Astrocyte (in vitro differentiated cells and primary cell): ENCODE measurements around the gene SLC38A1.

Experiments used
- CTCF ChIP-seq: IDR thresholded peaks from 2 replicates; pipeline ENCODE4 v1.5.1; 2011; ENCODE audit warnings: low read depth, mild to moderate bottlenecking, inconsistent platforms, low read length, moderate library complexity; ENCODE audit not compliant: insufficient read depth
- EZH2 ChIP-seq: IDR thresholded peaks from 2 replicates; pipeline ENCODE4 v1.6.1; 2012; ENCODE audit warnings: mild to moderate bottlenecking, low read length, inconsistent platforms; ENCODE audit not compliant: insufficient read depth

GRCh38 chr12:46267825-46268582 is 839 bp downstream of the SLC38A1 start:
- TF ChIP-seq CTCF (no peak), EZH2 (no peak)
